Activated CD4-positive, alpha-beta T cell treated with anti-CD3 and anti-CD28 coated beads, Interleukin-2, amount 50 U/mL, for 48 hours (primary cell): ENCODE data around the gene LGALS9.
"Not testable (repeated sequence)": the region's sequence is repeated elsewhere in the genome, so short reads cannot be mapped to it uniquely, and the experiment has no call there.

ENCODE experiments used
- DNase-seq, 2 experiments: peaks; one replicate each; pipeline ENCODE4 v3.0.0-alpha.2; 2020

Gene LGALS9

DNA sequence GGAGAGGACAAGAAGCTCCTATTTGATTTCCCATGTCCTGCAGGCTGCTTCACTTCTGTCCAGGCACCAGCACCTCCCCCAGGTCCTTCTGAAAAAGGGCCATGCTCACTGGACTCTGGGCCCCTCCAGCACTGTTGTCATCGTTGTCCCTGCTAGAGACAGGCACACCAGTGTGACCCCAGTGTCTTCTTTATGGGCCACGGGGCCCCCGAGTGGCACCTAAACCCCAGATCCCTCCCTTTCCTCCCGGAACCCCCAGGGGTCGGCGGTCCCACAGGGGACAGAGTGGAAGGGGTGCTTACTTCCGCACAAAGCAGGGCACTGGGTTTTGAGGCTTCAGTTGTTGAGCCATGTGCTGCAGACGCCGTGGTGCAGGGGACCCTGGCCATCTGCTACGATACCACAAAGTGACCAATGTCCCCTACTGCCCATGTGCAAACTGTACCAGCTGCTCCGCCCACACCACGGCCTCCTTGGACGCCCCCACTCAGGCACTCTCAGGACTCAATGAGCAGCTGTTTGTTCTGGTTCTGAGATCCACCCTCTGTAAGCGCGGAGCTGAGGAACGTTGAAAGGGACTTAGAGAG is 24.6 kb downstream of the LGALS9 start:
- not testable (repeated sequence) for DNase-seq

DNA sequence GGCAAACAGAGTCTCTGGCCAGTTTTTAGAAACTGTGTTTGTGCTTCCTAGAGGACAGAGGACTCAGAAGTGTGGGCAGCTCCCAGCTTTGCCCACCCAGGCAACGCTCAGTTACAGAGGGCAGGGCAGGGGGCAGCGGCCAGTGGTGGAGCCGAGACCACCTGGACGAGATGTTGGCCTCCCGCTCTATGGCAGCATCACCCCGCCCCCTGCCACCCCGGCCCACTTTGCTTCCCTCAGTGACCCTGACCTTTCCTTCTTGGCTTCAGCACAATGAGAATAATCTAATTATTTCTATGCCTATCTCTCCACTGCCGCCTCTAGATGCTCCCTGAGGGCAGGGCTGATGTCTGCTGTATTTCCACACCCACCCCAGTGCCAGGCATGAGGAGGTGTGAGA is 25.6 kb downstream of the LGALS9 start:
- not testable (repeated sequence) for DNase-seq

- no peak for DNase-seq
These were observed 26.6 kb downstream of the LGALS9 start for GRCh38 chr17:27657620-27658019.

DNA sequence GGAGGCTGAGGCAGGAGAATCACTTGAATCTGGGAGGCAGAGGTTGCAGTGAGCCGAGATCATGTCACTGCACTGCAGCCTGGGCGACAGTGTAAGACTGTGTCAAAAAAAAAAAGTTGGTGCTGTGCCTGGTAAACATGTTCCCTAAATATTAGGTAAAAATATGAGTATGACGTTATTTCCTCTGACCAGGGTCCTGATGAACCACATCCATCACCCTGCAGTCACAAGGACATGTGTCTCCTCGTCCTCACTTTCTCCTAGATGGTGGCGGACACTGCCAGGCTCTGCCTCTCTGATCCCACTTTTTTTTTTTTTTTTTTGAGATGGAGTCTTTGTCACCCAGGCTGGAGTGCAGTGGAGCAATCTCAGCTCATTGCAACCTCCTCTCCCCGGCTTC is 28.7 kb downstream of the LGALS9 start:
- DNase-seq = no peak

DNA sequence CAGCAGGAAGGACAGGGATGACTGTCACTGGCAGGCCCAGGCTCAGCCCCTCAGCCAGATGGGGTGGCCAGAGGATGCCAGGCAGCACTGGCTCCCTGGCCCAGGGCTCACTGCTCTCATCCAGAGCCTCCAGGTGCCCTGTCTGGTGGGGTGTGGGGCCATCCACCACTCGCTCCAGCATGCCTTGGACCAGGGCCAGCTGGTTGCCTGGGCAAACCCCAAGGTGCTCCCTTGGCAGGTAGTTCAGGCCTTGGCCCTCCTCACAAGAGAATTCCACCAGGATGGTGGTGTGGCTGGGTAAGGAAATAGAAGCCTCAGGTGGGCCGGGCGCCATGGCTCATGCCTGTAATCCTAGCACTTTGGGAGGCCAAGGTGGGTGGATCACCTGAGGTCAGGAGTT is 29.4 kb downstream of the LGALS9 start:
- no peak for DNase-seq

DNA sequence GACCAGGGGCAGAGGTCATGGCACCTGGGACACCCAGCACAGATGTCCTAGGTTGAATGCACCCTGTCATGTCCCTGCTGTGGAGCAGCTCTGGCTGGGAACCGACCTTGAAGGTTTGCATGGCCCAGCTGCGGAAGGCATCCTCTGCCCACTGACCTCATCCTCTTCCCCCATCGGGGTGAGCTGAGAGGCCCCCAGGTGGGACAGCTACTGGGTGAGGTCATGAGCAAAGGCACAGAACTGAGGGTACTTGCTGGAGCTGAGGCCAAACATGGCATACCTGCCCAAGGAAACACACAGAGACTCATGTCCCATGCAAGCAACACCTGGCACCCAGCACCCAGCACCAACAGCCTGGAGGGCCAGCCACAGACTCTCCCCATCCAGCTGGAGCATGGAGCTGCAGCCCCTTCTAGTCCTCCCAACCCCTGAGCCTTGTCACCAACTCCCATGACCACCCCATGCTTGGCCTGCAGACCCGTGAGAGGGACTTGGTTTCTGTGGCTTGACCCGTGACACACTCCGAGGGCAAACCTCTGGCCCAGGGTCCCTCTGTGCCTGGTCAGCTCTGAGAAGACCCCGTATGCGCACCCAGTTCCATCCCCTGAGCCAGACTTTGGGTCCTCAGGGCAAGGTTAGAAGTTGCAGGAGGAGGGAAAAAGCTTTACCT is 33.1 kb downstream of the LGALS9 start:
- no peak for DNase-seq

DNA sequence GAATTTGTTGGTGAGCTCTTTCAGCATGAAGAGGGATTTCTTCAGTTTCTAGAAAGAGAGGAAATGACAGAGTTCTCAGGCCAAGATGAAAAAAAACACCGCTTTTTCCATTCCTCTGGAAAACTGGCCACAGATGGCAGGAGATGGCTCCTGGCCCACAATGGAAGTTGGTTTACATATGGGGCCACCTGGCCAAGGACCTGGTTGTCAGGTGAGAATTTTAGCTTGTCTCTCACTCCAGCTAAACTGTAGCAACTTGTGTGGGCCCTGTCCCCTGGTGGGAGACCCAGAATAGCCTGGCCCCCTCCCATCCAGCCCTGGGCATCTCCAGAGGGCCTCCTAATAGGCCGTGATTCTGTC is 33.6 kb downstream of the LGALS9 start:
- no peak for DNase-seq

GRCh38 chr17:27665549-27665948 is 34.6 kb downstream of the LGALS9 start:
- no peak for DNase-seq

DNA sequence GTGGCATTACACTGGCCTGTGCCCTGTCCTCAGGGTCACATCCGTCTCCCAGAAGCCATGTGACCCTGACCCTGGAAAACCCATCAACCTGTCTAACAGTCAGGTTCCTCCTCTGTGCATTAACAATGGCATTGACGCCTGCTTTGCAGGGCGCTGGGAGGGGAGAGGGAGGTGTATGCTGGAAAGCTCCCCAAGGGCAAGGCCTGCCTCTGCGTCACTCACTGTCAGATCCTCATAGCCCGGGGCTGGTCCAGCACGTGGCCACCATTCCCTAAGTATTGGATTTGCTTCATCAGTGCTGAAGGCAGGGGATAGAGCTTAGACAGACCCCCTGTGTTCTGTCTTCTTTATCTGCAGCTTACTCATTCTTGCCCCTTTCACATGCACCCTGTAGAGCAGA is 35.3 kb downstream of the LGALS9 start:
- not testable (repeated sequence) for DNase-seq

- no peak for DNase-seq
These were observed 36.0 kb downstream of the LGALS9 start for GRCh38 chr17:27666831-27667560.

GRCh38 chr17:27667656-27668487 is 36.9 kb downstream of the LGALS9 start:
- no peak for DNase-seq

DNA sequence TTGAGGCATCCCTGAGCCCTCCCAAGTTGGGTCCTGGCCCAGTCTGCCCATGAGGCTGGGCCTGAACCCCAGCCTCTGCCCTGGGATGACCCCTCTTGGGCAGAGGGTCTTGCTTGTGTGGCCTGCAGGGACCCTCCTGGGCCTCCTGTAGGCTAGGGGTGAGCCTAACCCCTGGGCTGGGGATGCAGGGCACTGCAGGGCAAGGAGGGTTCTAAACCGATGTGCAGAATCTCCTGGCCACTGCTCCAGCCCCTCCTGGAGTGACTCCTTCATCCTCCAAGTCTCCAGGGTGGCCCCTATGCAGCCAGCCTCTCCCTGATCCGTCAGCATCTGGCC is 37.5 kb downstream of the LGALS9 start:
- DNase-seq = no peak

GRCh38 chr17:27669136-27669535 is 38.1 kb downstream of the LGALS9 start:
- no peak for DNase-seq

DNA sequence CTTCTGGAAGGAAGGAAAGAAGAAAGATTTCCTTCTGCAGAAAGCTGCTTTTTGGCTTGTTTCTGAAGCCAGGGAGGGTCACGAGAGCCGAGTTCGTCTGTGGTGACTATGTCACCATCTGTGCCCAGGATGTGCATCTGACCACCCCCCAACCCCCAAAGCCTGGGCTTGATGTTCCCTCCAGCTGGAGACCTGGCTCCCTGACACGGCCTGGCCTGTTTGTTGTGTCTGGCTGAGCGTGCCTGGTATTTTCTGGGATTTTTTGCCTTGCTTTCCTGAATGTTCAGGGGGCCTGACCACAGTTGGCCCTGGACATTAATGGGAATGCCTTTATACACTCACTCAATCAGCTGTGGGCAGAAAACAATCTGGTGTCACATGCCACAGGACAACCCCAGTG is 38.9 kb downstream of the LGALS9 start:
- DNase-seq = no peak

DNA sequence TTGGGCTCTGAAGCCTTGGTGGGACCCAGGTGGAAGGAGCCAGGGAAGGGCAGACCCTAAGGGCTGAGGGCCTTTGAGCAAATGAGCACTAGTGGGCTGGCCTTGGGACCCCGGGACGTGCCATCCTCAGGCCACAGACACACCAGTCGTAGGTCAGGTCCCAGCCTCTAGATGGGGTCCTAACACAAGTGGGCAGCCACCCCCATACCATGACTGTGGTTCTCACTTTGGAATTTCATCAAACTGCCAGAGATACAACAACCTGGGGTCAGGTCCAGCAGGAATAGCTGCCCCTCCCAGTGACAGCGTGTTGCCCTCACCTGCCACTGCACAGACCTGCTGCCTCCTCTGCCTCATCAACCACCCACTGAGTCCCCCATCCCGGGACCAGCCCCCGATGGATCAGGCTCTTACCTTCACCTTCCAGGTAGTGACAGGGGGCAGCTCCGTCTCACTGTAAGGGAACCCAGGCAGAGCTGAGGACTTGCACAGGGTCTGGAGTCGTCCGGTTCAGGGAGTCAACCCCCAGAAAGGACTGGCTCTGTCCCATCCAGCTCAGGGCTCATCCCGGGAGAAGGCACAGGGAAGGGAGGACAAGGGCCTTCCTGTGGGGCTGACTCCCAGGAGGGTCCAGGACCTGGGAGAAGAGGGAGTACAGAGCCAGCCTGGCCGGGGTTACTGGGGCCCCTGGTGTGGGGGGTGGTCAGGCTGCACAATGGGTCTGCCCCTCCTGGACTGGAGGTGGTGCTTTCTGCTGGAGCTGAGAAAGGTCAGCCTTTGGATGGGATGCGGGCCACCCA is 40.0 kb downstream of the LGALS9 start:
- DNase-seq = no peak

DNA sequence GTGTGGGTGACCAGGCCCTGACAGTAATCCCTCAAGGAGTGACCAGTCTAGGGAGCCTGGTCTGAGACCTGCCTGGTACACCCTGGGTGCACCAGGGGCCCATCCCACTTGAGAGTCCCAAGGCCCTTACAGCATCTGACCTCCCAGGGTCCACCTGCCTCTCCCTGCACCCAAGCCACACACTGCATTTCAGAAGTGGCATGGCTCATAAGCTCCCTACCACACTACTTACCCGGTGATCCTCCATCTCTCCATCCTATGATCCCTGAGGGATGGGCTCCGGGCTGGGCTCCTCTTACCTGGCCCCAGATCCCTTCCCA is 40.6 kb downstream of the LGALS9 start:
- no peak for DNase-seq

DNA sequence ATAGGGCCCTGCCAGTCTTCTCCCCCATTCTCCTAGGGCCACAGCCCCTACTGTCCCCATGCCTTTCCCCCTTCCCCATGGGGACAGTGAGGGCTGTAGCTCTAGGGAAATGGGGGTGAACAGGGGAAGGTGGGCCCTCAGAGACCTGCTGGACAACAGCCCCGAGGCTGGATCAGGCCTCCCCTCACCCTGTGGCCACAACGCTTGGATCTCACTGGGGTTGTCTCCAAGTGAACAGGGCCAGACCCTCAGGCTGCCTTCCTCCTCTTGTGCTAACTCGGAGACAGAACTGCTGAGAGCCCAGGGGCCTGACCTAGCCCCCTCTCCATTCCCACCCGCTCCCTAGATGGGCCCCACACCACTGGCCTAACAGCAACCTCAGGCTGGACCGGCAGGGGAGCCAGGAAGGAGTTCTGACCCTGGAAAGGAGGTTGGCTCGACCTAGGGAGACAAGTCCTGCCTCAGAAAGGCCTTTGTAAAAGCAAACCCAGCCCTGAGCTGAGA is 41.0 kb downstream of the LGALS9 start:
- not testable (repeated sequence) for DNase-seq

DNA sequence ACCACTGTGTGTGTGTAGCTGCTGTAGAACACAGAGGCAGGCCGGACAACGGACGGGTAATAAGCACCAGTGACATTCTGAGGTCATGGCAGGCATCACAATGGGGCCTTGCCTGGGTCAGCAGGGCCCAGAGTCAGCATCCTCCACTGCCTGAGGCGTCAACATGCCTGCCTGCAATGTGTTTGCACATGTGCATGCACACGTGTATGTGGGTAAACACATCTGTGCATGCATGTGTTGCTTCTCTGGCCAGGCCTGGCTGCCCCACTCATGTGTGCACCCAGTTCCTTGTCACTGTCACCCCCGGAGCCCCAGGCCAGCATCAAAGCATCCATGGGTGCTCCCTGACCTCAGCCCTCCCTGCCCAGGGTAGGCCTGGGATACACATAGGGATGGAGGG is 43.3 kb downstream of the LGALS9 start:
- DNase-seq = no peak

GRCh38 chr17:27677191-27677590 is 46.2 kb downstream of the LGALS9 start:
- no peak for DNase-seq

DNA sequence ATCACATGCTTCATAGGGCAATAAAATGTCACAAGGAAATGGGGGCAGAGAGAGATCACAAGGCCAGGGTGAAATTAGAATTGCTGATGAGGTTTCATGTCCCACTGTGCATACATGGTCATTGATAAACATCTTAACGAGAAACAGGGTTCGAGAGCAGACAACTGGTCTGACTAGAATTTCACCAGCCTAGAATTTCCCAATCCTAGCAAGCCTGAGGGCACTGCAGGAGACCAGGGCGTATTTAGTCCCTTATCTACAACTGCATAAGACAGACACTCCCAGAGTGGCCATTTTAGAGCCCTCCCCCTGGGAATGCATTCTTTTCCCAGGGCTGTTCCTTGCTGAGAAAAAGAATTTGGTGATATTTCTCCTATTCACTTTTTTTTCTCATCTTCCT is 55.3 kb downstream of the LGALS9 start:
- DNase-seq = not testable (repeated sequence)

DNA sequence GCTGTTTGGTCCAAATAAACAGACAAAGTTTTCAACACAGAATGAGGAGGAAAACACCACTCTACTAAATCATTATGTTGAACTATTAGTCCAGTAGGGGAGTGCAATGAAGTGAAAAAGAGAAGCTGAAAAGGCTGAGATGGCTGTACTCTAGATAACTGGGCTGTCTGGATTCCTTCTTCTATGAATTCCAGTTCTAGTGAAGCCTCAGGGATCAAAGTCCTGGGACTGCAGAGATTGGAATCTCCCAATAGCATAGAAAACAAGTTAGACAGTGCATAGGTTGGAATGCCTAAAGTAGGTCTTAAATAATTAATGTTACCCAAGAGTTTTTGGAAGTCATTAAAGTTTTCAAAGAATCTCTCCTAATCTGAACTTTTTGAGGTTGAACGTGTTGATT is 59.9 kb downstream of the LGALS9 start:
- DNase-seq = no peak

GRCh38 chr17:27695254-27695814 is 64.3 kb downstream of the LGALS9 start:
- not testable (repeated sequence) for DNase-seq
